ENCODE data around the gene ZNF519.
"Not testable (repeated sequence)": the region's sequence is repeated elsewhere in the genome, so short reads cannot be mapped to it uniquely, and the experiment has no call there.

Gene ZNF519

GRCh38 chr18:14150766-14151165 is 18.5 kb upstream of the ZNF519 start:
- not testable (repeated sequence) for DNase-seq (ENCODE audit: low spot score)

GRCh38 chr18:14149916-14150420 is 17.7 kb upstream of the ZNF519 start:
- DNase-seq (ENCODE audit: low spot score), result not testable (repeated sequence)

DNA sequence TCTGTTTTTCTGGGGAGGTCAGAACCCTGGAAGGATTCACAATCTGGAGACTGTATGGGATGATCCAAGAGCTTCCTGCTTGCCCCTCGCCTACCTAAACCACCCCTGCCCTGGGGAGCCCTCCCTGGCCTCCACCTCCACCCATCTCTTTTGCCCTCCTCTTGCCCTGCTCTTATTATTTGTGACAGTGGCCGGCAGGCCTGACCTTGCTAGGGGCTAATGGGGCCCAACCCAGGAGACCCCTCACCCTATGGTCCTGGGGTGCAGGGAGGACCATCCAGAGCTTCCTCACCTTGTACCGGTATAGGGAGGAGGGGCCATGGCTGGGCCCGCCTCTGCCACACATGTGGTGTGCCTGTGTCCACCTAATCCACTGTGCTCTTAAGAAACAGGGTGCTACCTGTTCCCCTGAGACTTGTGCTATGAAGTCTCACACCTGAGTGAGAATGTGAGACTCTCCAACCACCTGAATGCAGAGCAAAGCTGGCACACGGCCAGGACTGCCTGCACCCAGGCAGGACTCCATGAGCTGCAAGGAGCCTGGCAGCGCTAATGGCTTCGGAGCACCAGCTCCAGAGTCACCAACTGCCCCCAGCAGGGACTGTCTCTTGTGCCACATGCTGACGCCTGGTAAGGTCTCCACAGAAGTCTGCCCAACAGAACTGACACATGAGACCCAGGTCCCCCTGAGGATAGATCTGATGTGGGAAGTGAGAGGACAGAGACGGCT is 17.1 kb upstream of the ZNF519 start:
- not testable (repeated sequence) for DNase-seq (ENCODE audit: low spot score)

- DNase-seq (ENCODE audit: low spot score), result not testable (repeated sequence)
Observed at GRCh38 chr18:14147935-14148865, 16.0 kb upstream of the ZNF519 start.

DNA sequence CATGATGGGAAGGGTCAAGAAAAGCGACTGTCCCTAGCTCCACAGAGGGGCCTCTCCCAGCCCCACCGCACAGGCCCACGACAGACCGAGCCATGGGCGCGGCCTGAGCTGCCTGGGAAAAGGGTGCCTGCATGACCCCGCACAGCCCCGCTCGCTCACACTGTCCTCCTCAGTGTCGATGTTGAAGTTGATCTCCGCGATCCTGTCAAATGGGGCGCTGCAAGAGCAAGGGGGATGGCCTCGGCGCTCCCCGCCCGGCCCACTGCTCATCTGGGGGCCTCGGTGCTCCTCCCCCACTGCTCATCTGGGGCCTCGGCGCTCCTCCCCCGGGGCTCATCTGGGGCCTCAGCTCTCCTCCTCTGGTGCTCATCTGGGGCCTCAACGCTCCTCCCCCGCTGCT is 14.5 kb upstream of the ZNF519 start:
- not testable (repeated sequence) for DNase-seq (ENCODE audit: low spot score)

GRCh38 chr18:14145581-14146338 is 13.5 kb upstream of the ZNF519 start:
- not testable (repeated sequence) for DNase-seq (ENCODE audit: low spot score)

DNA sequence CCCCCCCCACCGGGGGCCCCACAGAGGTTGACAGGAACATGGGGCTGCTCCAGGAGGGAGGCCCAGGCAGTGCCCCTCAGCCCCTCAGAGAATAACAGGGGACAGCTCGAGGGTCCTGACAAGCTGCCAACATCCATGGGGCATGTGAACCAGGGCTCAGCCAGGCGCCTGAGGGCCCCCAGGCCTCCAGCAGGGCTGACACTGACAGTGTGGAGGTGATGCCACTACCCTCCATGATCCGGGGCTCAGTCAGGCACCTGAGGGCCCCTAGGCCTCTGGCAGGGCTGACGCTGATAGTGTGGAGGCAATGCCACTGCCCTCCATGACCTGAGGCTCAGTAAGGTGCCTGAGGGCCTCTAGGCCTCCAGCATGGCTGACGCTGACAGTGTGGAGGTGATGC is 12.8 kb upstream of the ZNF519 start:
- DNase-seq (ENCODE audit: low spot score), result not testable (repeated sequence)

DNA sequence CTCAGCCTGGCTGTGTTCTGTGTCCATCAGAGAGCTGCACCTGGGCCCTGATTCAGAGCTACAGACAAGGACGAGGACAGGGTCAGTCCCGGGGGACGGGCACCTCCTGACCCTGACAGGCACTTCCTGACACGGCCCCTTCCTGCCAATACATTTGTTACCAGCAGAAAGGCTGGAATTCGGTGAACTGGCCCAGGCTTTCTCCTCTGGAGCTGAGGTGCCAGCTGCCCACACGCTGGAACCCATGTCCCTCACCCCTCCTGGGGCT is 12.3 kb upstream of the ZNF519 start:
- DNase-seq (ENCODE audit: low spot score), result no peak
- no peak for TF ChIP-seq CTCF (IDR thresholded peaks at IDR 0.05; ENCODE audit: extremely low read depth, missing control alignments)

DNA sequence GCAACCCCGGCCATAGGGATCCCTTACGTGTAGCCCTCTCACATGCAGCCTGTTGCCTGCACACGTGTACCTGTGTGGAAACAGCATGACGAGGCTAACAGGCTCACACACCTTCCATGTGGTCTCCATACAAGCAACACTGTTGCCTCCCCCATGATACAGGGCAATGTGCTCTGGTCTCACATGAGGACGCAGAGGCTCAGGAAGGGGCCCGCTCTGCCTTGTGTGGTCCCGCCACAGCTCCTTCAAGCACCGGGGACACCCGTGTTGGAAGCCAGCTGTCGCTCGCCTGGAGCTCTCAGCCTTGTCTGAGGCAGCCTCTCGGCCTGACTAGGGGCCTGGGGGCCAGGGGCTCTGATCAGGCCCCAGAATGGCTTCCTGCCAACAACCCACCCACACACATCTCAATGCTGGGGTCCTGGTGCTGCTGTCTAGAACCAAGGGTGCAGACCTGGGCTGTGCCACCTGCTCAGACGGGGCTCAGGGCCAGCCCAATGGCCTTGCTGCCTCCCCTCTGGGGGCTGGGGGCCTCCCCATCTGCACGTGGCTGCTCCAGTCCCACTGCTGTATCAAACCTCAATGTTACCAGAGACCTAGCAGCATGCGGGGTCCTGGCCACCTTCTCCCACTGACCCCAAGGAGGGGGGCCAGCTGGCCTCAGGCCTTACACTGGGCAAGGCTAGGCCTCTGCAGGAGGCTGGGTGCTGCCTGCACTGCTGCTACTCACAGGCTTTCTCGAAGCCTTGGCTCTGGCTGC is 11.8 kb upstream of the ZNF519 start:
- not testable (repeated sequence) for DNase-seq (ENCODE audit: low spot score)

DNA sequence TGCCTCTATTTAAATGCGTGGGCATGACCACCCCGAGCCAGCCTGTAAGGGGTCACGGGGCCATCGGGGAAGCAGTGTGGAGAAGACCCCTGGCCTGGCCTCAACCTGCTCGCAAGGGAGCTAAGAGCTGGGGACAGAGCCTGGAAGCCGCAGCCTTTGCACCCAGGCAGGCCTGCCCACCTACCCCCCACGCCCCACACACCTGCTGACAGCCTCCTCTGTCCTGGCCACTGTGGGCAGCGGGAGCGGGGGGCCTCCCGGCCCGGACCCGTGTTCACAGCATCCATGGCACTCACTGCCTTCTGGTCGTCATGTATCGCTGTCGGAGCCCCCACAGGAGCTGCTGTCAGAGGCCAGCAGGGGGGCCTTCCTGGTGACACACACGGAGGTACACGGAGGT is 11.2 kb upstream of the ZNF519 start:
- DNase-seq (ENCODE audit: low spot score), result not testable (repeated sequence)

GRCh38 chr18:14142177-14142576 is 9.9 kb upstream of the ZNF519 start:
- DNase-seq (ENCODE audit: low spot score), result not testable (repeated sequence)

GRCh38 chr18:14139583-14139982 is 7.3 kb upstream of the ZNF519 start:
- not testable (repeated sequence) for DNase-seq (ENCODE audit: low spot score)

GRCh38 chr18:14137971-14138370 is 5.7 kb upstream of the ZNF519 start:
- DNase-seq (ENCODE audit: low spot score), result not testable (repeated sequence)

- not testable (repeated sequence) for DNase-seq (ENCODE audit: low spot score)
Observed at GRCh38 chr18:14131696-14132270, 452 bp downstream of the ZNF519 start.

DNA sequence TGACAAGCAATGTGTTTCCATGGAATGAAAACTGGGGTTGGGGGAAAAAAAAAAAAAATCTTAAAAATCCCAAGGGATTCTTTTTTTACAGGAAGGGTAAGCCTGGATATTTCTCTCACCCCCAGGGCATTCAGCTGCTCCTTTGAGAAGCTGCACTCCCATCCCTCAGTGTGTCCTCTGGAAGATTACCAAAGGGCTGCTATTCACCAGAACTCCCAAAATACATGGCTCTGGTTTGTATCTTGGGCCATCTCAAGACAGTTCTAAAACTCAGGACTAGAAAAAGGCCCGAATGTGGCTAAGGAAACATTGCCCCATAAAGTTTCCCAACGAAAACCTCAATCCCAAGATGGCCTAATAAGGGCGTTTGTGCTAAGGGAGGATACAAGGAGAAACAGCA is 1.4 kb downstream of the ZNF519 start:
- DNase-seq (ENCODE audit: low spot score), result not testable (repeated sequence)

All from GM20000 (cell line).